Thymus (tissue), 11 donors: ENCODE measurements around the gene TCL1B. TPM values are rescaled to one million over a fixed set of nuclear protein-coding genes. Genes with fewer than 3 reads are reported as not detected.

Experiments used
- DNase-seq, 9 donors: peaks; one replicate each; pipeline ENCODE4 v3.0.0-alpha.2; 2013; ENCODE audit warnings: low spot score in 9 of 9, low read depth in 6 of 9, missing footprints in 1 of 9
- H3K27ac ChIP-seq, 2 donors: one replicate each; pipeline ENCODE4 v1.5.1; 2013; ENCODE audit warnings: control low read depth in 1 of 2, low read depth in 1 of 2, low read length in 1 of 2, mild to moderate bottlenecking in 1 of 2, moderate library complexity in 1 of 2
- H3K27me3 ChIP-seq, 2 donors: one replicate each; pipeline ENCODE4 v1.5.1; 2013; ENCODE audit warnings: low read length in 1 of 2; ENCODE audit not compliant: control insufficient read depth in 2 of 2, insufficient read depth in 1 of 2
- H3K36me3 ChIP-seq, 2 donors: one replicate each; pipeline ENCODE4 v1.5.1; 2013; ENCODE audit warnings: low read length in 1 of 2, mild to moderate bottlenecking in 1 of 2, moderate library complexity in 1 of 2; ENCODE audit not compliant: control insufficient read depth in 2 of 2, insufficient read depth in 2 of 2
- H3K4me1 ChIP-seq, 2 donors: one replicate each; pipeline ENCODE4 v1.5.1; 2013; ENCODE audit warnings: low read length in 2 of 2; ENCODE audit not compliant: control insufficient read depth in 2 of 2, insufficient read depth in 2 of 2
- H3K4me3 ChIP-seq, 2 donors: one replicate each; pipeline ENCODE4 v1.5.1; 2013; ENCODE audit warnings: low read length in 2 of 2, control low read depth in 1 of 2, mild to moderate bottlenecking in 1 of 2
- H3K9me3 ChIP-seq, 2 donors: one replicate each; pipeline ENCODE4 v1.5.1; 2013; ENCODE audit warnings: low read length in 1 of 2, mild to moderate bottlenecking in 1 of 2; ENCODE audit not compliant: control insufficient read depth in 2 of 2, insufficient read depth in 1 of 2
- WGBS: extraction: QIAGEN DNeasy Blood & Tissue Kit; methylation state at CpG from one replicate; pipeline ENCODE4 v1.1.7; 2013; 5-methylcytosine and 5-hydroxymethylcytosine counted together
- polyA plus RNA-seq: library from polyadenylated mRNA; stranded (reverse); fragments of 200-250 nt; gene quantifications from one replicate; pipeline ENCODE4 v1.2.3, GENCODE V29; 2013
- total RNA-seq: library from RNA; stranded (reverse); fragments of 120-200 nt; gene quantifications from one replicate; pipeline ENCODE4 v1.2.4, GENCODE V29; 2013
- donor health status: healthy.

The TCL1B gene
- total and polyA plus RNA-seq, 2 donors: 0.14 to 0.24 TPM

DNA sequence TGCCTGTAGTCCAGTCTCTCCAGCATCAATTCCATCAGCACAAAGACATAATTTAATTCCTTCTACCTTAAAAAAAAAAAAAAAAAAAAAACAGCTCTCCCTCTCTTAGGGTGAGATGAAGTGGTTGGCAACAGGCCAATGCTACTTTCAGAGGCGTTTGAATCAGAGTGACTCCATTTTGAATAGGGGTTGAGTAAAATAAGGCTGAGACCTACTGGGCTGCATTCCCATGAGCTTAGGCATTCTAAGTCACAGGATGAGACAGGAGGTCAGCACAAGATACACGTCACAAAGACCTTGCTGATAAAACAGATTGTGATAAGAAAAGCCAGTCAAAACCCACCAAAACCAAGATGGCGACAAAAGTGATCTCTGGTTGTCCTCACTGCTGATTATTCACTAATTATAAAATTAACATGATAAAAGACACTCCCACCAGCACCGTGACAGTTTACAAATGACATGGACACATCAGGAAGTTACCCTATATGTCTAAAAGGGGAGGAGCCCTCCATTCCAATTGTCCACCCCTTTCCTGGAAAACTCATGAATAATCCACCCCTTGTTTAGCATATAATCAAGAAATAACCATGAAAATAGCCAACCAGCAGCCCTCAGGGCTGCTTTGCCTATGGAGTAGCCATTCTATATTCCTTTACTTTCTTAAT, 6.9 kb upstream of the TCL1B start:
- H3K9me3 ChIP-seq: no peaks in the 10 kb centered on the region
- no peak overlapping the region for H3K27ac ChIP-seq
- H3K4me1 ChIP-seq: no peaks in the 10 kb centered on the region
- no peaks in the 10 kb centered on the region for H3K27me3 ChIP-seq
- no peaks in the 10 kb centered on the region for H3K36me3 ChIP-seq
- H3K4me3 ChIP-seq: no peak overlapping the region
- DNase-seq: no peak
- 93% methylated on average over 4 of the region's 4 CpGs for WGBS

DNA sequence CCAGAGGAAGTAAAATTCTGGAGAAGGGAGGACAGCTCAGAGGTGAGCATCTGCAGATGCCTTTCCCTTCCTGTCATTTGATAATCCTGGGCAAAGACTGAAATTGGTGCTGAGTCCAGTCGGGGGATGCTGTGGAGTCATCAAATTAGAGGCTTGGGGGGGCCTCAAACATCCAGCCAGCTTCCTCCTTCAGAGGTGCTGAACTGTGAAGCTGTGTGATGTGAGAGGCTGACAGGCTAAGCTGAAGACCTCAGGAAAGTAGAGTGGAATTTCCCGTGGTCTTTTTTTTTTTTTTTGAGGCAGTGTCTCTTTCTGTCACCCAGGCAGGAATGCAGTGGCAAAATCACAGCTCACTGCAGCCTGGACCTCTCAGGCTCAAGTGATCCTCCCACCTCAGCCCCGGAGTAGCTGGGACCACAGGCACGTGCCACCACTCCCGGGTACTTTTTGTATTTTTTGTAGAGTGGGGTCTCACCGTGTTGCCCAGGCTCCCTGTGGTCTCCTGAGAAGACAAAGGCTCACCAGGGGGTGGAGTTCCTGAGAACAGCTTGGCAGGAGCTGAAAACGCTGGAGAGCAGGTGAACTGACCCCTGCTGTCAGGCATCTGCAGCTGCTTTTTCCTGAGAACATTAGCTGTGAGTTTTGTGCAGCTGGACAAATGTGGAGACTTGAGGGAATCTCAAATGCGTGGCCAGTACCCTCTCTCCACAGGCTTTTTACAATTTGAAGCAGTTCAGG, 6.1 kb upstream of the TCL1B start:
- no peak for DNase-seq
- no peak overlapping the region for H3K4me3 ChIP-seq
- no peak overlapping the region for H3K27ac ChIP-seq
- H3K4me1 ChIP-seq: no peaks in the 10 kb centered on the region
- H3K27me3 ChIP-seq: no peaks in the 10 kb centered on the region
- no peaks in the 10 kb centered on the region for H3K36me3 ChIP-seq
- 42% methylated on average over 8 of the region's 8 CpGs for WGBS
- H3K9me3 ChIP-seq: no peaks in the 10 kb centered on the region

DNA sequence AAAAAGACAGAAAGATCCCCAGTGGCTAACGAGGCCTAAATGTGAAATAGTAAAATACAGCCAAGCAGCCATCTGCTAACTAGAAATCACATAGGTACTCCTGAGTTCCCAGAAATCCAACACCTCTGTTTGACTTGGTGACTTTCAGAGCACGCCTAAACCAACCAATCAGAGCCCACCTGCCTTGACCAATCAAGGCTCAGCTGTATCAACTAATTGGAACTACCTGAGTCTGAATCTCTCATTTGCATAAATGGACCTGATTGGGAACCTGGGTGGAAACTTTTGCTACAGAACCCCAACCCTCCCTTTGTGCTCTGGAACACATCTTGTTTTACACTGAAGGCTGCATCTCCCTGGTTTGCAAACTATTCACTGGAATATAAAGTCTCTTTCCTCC, 5.1 kb upstream of the TCL1B start:
- WGBS: 80% methylated on average over 2 of the region's 2 CpGs
- H3K9me3 ChIP-seq: no peaks in the 10 kb centered on the region
- DNase-seq: no peak
- H3K36me3 ChIP-seq: no peaks in the 10 kb centered on the region
- no peak overlapping the region for H3K4me3 ChIP-seq
- H3K27me3 ChIP-seq: no peaks in the 10 kb centered on the region
- H3K4me1 ChIP-seq: no peaks in the 10 kb centered on the region
- H3K27ac ChIP-seq: no peak overlapping the region

DNA sequence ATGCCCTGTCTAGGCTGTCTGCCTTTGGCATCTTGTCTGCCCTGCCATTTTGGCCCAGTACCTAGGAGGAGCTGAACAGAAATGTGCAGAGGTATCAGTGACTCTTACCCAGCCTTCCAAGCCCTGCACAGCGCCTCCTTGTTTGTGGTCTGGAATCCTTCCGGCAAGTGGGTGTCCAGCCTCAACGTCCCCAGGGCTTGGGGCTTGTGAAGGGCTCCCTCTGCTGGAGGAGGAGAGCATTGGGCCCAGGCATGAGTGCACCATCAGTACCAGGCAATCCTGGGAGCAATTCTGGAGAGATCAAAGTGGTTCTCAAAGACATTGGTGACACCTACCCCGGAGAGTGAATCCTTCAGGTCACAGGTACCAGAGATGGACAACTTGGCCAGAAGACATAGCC, 2.4 kb upstream of the TCL1B start:
- WGBS: 49% methylated on average over 4 of the region's 4 CpGs
- peak in 6 of 9 donors; percentile 1 to 33 (median 11) for DNase-seq

DNA sequence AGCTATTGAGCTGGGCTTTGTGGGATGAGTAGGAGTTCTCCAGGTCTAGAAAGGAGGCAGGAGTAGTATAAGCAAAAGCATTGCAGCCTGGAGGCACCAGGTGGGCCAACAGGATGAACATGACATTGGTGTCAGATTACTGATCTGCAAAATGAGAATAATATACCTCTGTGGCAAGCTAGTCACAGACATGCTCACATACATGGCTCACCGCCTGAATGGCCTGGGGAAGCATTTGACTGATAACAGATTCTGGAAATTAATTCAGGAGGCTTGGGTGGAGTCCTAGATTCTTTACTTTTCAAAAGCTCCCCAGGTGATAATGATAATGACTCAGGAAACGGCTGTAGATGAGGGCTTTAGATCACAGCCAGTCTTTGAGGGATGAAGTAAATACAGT, 709 bp downstream of the TCL1B start:
- 79% methylated on average over 2 of the region's 2 CpGs for WGBS
- Histone ChIP-seq H3K27ac (no peak overlapping the region), H3K36me3 (no peaks in the 10 kb centered on the region), H3K4me1 (no peaks in the 10 kb centered on the region), H3K27me3 (no peaks in the 10 kb centered on the region), H3K9me3 (no peaks in the 10 kb centered on the region), H3K4me3 (no peak overlapping the region)
- no peak for DNase-seq

More for the DNA sequence above, 2.4 kb upstream of the TCL1B start:
- H3K27ac ChIP-seq: no peak overlapping the region
- H3K36me3 ChIP-seq: no peaks in the 10 kb centered on the region
- no peaks in the 10 kb centered on the region for H3K9me3 ChIP-seq
- H3K4me3 ChIP-seq: no peak overlapping the region
- H3K27me3 ChIP-seq: no peaks in the 10 kb centered on the region
- no peaks in the 10 kb centered on the region for H3K4me1 ChIP-seq

DNA sequence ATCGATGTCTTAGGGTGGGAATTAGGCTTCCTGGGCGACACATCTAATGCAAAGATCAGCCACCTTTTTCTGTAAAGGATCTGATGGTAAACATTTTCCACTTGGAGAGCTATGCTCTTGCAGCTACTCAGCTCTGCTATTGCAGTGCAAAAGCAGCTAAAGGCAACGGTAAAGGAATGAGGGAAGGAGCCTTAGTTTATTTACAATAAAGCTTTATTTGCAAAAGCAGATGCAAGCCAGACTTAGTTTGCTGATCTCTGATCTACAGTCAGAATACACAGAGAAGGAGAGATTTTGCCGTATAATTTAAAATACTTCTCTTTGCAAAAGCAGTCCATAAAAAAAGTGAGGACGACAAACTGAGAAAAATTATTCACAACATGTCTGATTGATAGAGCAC, 3.2 kb downstream of the TCL1B start:
- WGBS: 66% methylated on average over 5 of the region's 5 CpGs
- H3K9me3 ChIP-seq: no peaks in the 10 kb centered on the region

DNA sequence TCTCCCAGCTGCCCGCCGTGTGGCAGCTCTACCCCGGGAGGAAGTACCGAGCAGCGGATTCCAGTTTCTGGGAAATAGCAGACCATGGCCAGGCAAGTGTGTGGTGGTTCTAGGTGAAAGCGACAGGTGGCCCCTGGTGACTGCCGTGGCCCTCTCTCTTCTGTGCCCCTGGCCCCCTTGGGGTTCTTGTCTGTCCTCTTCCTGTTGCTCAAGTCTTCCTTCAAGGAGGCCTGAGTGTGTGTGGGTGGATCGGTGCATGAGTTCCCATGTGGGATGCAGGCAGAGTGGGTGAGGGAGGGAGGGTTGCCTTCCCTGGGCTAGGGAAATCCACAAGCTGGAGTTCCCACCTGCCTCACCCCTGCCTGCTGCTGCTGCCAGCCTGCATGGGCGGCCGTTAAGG, 4.6 kb downstream of the TCL1B start:
- no peak for DNase-seq
- 88% methylated on average over 10 of the region's 10 CpGs for WGBS
- Histone ChIP-seq H3K4me3 (no peak overlapping the region), H3K27ac (no peak overlapping the region), H3K4me1 (no peaks in the 10 kb centered on the region), H3K36me3 (no peaks in the 10 kb centered on the region), H3K27me3 (peaks cover 0 to 3% of the 10 kb centered on the region in 2 donors), H3K9me3 (no peaks in the 10 kb centered on the region)

More for the DNA sequence above, 3.2 kb downstream of the TCL1B start:
- Histone ChIP-seq H3K36me3 (no peaks in the 10 kb centered on the region), H3K27ac (no peak overlapping the region), H3K27me3 (peaks cover 0 to 3% of the 10 kb centered on the region in 2 donors), H3K4me1 (no peaks in the 10 kb centered on the region), H3K4me3 (no peak overlapping the region)
- DNase-seq: no peak

DNA sequence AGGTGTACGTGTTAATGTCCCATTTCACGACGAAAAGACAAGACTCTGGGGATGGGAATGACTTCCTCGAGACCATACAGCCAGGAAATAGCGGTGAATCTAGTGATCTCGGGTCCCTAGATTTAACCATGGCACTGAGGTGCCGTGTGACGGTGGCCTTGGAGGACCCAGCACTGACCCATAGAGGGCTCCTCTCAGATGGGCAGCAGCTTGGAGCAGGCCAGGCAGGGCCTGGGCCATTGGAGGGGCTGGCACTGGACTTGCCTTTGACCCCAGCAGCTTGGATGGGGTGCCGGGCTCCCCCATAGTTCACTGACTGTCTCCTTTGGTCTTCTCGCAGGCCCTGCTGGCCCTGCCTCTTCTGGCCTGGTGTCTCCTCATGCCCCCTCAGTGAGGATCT, 5.4 kb downstream of the TCL1B start:
- no peak overlapping the region for H3K27ac ChIP-seq
- H3K4me1 ChIP-seq: no peaks in the 10 kb centered on the region
- no peak for DNase-seq
- WGBS: 95% methylated on average over 10 of the region's 10 CpGs
- H3K36me3 ChIP-seq: no peaks in the 10 kb centered on the region
- no peak overlapping the region for H3K4me3 ChIP-seq
- peaks cover 0 to 3% of the 10 kb centered on the region in 2 donors for H3K27me3 ChIP-seq
- no peaks in the 10 kb centered on the region for H3K9me3 ChIP-seq

DNA sequence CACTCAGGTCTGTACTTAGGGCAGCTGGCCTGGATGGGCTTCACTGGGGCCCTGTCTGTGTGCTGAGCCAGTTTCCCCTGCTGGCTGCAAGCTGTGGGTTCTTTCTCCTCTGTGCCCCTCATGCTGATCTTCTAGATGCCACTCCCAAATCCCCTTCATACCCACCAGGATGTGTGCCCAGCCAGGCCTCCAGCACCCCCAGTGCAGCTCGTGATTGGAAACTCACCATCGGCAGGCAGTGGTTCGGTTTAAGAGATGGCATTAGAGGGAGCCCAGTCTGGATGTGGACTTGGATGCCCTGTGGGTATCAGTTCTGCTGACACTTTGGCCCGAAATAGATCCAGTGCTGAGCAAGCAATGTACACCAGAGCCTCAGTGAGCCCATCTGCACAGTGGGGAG, 5.9 kb downstream of the TCL1B start:
- Histone ChIP-seq H3K4me1 (no peaks in the 10 kb centered on the region), H3K4me3 (no peak overlapping the region), H3K9me3 (no peaks in the 10 kb centered on the region), H3K27ac (no peak overlapping the region), H3K27me3 (peaks cover 0 to 3% of the 10 kb centered on the region in 2 donors), H3K36me3 (no peaks in the 10 kb centered on the region)
- no peak for DNase-seq
- 98% methylated on average over 4 of the region's 4 CpGs for WGBS
